GM18517 (cell line): ENCODE measurements around the gene PHC2.
"Not testable (repeated sequence)": the region's sequence is repeated elsewhere in the genome, so short reads cannot be mapped to it uniquely, and the experiment has no call there.

Experiments
- ATAC-seq: cut with Tn5 transposase; IDR thresholded peaks from one replicate; pipeline ENCODE4 v1.9.1; 2021; ENCODE audit warnings: mild to moderate bottlenecking, moderate library complexity; ENCODE audit not compliant: unreplicated experiment

PHC2 gene

DNA sequence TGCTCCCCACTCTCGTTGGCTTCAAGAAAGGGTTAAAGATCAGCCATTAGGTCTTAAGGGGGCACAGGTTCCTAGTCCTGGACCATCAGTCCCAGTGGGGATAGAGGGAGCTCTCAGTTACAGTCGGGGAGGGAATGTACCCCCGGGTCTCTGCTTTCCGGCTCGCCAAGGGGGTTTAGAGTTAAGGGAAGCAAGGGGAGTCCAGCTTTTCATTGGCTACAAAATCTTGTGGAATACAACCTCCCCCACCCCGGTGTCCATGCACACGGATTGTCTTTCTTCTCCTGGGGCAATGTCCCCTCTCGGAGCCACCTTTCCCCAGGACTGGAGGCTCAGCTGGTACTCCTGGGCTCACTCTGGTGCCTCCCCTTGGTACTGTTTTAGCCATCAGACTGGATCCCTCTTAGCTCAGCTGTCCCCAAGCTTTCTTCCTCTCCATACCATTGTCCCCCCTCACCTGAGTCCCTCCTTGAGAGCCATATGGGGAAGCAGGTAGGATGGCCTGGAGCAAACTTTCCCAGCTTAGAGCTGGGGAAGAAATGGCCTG, 110.2 kb downstream of the PHC2 start, which contains the start of gene A3GALT2:
Gene A3GALT2, minus strand, starts transcription at position 480 of the 547 bp plus-strand sequence. Its CDS starts 0 bp downstream, at position 480.
- ATAC-seq = no peak

DNA sequence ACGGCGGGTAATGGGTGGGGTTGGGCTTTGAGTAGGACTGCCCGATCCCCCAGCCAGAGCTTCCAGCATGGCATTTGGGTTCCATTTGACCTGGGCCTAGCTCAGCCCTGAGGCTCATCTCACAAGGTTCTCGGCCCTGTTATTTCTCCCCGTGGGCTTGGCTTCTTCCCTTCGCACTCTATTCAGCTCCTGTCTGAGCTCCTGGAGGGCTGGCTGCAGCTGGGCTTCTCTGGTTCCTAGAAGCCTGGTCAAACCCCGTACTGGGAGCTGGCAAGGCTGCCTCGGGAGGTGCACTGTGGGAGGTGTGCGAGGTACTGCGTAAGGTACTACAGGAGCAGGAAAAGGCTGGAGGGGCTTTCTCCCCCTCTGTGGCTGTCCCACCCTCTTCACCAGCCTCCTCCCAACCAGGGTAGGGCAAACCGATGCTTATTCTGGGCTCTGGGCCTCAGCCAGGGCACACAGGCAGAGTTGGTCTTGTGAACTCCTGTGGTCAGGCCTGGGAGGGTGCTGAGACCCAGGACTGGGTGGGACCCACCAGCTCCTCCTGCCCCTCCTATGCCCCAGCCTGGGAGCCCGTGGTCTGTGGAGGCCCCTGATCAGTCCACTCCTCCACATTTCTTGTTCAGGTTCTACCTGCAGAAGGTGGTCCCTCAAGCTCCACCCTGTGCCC, 110.8 kb downstream of the PHC2 start:
- no peak for ATAC-seq

DNA sequence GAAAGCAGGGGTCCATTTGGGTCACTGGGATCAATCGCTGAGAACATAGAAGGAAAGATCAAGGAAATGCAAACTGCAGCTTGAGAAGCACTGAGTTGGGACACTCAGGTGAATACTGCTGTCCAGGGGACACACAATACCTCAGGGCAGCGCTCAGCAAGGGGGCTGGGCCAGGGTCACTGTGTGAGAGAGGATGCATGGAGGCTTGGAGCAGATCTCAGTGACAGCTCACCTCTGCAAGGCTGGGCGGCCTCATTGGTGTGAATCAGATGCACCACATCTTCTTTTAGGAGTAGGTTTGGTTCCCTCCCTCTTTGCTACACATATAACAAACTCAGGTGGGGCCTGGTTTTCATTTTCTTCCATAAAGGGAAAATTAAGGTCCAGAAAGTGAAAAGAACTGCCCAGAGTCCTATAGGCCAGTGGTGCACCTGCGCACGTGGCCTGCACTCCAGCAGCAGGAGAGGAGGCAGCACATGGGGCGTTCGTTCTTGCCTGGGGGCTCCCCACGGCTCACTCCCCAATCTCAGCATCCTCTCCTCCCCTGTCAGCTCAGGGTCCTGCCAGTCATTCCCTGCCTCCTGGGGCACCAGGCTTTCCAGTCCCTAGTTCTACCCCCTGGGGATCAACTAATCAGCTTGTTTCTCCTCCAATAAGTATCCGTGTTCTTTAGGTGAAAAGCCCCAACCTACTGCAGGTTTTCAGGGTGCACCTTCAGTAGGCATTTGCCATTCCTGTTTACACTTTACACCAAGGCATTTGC, 111.5 kb downstream of the PHC2 start:
- ATAC-seq = no peak

DNA sequence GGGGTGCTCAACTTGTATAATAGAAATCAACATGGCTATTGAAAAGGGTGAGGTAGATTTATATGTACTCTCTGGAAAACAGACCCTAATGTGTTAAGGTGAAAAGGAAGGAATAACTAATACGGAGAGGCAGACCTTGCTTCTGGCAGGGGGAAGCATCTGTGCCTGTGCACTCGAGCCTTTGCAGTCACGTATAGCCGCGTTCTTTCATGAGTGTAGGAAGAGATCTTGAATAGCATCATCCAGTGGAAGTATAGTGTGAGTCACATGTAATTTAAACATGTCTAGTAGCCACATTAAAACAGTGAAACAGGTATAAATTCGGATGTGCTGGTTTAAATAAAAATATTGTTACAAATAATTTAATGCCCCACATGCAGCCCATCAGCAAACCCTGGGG, 112.9 kb downstream of the PHC2 start:
- ATAC-seq = no peak

DNA sequence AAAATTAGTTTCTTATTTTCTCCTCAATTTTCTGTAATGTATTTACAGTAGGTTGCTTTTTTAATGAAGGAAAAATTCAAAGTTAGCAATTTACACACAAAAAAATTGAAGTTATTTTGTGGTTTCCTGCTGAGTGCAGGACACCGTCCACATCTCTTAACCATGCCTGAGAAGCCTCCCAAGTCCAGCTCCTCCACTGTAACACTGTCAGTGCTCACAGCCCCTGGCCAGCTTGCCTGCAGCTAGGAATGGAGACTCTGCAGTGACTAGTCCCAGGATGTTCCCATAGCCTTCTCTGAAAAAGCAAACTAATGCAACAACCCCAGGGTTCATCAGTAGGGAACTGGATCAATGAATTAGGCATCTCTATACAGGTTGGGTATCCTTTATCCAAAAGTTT, 113.5 kb downstream of the PHC2 start:
- no peak for ATAC-seq

DNA sequence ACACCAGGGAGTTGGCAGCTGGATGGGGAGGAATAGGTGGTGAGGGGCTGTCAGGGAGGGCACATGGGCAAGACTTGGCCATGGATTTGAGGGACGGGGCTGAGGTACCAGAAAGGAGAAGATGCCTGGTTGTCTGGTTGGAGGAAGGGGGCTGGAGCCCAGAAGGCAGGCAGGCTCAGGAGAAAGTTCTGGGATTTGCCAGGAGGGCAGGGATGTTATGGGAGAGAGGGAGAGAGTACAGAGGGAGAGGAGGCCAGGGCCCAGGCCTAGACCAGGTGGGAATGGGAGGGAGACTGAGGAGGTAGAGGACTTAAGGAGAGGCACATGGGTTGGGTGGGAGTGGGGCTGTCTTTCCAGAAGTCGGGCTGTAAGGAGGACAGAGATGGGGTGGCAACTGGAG, 114.3 kb downstream of the PHC2 start:
- no peak for ATAC-seq

- ATAC-seq = no peak
Measured at GRCh38 chr1:33314416-33314815, 116.5 kb downstream of the PHC2 start.

GRCh38 chr1:33312413-33312749, 118.5 kb downstream of the PHC2 start:
- ATAC-seq = no peak

GRCh38 chr1:33311706-33312412, 119.0 kb downstream of the PHC2 start:
- ATAC-seq = no peak

DNA sequence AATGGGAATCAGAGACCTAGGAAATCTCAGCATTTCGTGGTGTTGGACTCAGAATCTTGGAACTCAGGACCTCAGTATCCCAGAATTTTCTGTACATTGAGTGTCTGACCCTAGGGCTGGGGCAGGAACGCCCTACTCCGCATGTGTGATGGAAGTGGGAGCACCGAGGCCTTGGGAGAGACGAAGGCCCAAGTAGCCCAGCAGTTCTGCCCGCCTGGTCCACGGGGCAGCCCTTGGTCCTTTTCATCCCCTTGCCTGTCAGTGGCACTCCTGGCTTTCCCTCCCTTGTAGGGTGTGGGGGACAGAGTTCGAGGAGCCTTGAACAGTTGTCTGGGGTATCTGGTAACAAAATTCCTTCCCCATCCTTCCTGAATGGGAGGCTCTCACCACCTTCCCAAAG, 120.2 kb downstream of the PHC2 start:
- no peak for ATAC-seq

- ATAC-seq = not testable (repeated sequence)
Measured at GRCh38 chr1:33309351-33309750, 121.5 kb downstream of the PHC2 start.

DNA sequence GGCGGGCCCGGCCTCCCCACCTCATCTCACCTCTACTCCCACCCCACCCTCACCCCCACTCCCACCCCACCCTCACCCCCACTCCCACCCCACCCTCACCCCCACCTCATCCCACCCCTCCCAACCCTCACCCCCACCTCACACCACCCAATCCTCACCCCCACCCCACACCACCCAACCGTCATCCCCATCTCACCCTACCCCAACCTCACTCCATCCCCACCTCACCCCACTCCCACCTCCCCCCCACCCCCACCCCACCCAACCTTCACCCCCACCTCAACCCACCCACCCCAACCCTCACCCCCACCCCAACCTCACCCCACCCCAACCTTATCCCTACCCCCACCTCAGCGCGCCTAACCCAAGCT, 123.4 kb downstream of the PHC2 start:
- no peak for ATAC-seq

- no peak for ATAC-seq
Measured at GRCh38 chr1:33306653-33307493, 124.0 kb downstream of the PHC2 start.

DNA sequence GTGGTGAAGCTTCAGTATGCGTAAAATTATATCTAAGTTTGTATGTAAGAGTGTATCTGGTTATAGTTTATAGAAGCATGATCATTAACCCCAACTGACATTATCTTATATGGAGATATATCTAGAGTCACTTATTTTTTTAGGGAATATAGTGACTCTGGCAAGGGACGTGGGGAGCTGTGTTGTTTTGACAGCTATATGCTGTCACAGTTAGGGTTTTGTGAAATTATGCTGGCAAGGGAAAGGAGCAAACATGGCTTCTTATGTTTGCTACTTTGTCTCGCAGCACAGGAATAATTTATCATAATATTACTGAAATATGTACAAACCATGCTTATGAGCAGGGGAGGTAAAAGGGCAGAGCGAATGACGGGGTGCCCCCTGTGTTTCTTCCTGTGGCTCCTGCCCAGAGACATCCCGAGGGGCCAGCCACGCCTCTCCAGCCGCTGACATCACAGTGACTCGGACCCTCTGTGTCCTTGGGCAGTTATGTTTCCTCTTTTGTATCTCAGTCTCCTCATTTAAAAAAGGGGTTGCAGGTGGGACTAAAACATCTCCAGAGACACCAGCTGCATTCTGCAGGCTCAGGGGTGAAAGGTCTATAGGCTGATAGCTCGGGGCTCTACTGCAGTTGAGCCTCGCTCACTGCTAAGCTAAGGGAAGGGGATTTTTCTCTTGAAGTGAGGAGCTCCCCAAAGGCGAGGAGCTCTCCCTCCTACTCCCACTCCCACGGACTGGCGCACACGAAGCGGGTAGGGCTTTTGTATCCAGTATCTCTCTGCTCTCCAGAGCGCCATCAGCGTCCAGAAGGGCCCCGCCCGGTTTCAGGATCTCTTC, 124.9 kb downstream of the PHC2 start:
- ATAC-seq = no peak

DNA sequence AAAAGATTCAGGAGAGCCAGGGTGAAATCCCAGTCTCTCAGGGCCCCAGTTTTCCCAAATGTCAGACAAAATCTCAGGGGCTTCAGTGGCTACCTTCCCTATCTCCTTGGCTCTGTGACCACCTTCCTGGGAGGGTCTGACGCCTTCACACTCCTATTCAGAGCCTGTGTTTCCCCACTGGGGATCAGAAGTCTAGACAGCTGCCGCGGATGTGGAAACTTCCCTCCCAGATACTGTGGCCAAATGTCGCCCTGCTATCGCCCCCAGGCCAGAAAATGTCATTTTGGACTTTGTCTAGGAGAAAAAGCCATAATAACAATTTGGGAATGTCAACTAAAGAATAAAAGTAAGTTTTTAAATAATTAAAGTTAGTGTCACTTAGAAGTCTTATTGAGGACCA, 125.9 kb downstream of the PHC2 start:
- no peak for ATAC-seq

- no peak for ATAC-seq
Measured at GRCh38 chr1:33302325-33302724, 128.6 kb downstream of the PHC2 start.

GRCh38 chr1:33301273-33301984, 129.5 kb downstream of the PHC2 start:
- ATAC-seq = no peak

GRCh38 chr1:33300673-33301072, 130.2 kb downstream of the PHC2 start:
- no peak for ATAC-seq

DNA sequence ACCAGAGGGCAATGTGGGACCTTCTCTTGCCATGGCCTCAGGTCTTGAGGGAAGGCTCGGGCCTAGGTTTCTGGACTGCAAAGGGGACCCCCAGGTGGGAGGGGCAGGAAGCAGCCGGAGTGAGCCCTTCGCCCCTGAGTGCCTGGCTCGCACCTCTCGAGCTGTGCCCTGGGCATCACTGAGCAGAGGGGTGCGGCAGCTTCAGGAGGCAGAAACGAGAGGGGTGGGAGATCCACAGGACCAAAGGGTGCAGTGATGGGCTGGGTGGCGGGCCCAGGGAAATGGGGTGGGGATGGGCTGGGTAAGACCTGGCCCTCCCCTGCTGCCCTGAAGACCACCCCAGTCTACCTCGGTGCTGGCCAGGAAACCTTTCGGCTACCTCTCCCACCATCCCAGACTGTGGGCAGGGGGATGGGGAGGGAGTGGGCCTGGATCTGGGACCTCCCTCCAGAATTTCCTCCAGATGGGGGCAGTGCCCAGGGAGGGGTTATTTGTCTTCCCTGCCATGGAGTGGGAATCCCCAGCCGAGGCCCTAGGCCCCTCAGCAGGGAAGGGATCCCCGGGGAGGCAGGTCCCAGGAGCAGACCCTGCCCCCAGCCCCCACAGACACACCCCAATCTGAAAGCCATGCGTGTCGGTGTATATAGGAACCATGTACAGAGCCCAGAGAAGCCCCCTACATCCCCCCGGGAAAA, 131.3 kb downstream of the PHC2 start:
- no peak for ATAC-seq
